DMS114 treated with DMSO at 0.1 percent for 48 hours (cell line): ENCODE data around the gene RETREG3.
A peak's percentile ranks its signal among the peaks of the same experiment; 100 is the strongest.
"Not testable (repeated sequence)": the region's sequence is repeated elsewhere in the genome, so short reads cannot be mapped to it uniquely, and the experiment has no call there.

Experiments used
- DNase-seq: peaks from one replicate; lab custom pipeline; 2025; ENCODE audit not compliant: unreplicated experiment; lab: John Stamatoyannopoulos, UW

The RETREG3 gene, protein sequence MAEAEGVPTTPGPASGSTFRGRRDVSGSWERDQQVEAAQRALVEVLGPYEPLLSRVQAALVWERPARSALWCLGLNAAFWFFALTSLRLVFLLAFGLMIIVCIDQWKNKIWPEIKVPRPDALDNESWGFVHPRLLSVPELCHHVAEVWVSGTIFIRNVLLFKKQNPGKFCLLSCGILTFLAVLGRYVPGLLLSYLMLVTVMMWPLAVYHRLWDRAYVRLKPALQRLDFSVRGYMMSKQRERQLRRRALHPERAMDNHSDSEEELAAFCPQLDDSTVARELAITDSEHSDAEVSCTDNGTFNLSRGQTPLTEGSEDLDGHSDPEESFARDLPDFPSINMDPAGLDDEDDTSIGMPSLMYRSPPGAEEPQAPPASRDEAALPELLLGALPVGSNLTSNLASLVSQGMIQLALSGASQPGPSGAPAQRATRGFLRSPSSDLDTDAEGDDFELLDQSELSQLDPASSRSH

DNA sequence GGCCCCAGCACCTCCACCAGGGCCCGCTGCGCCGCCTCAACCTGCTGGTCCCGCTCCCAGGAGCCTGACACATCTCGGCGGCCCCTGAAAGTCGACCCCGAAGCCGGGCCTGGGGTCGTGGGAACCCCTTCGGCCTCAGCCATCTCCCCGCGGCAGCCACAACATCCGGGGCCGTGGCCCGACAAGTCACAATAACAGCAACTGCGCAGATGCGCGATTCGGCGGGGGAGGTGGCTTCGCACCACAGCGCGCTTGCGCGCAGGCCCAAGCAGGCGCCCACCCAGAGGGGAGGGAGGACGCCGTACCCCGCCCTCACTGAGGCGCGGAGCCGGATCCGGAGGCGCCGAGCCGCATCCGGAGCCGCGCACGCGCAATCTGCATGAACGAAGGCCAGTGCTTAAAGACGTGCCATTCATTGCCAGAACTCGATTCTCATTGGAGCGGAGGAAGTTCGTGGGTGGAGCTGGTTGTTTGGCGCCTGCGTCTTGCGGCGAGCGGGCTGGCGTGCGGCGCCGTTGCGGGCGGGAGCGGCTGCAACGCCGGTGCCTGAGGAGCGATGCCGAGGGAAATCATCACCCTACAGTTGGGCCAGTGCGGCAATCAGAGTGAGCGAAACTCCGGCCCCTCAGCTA lies at the start of gene RETREG3, which contains the start of gene TUBG1:
RETREG3 (minus strand) TSS at position 193 of the 632 bp plus-strand sequence; CDS start at position 143, 50 bp downstream.
TUBG1 (plus strand) TSS at position 502 of the 632 bp plus-strand sequence; CDS start at position 557, 55 bp downstream.
- peak; percentile 97 for DNase-seq

DNA sequence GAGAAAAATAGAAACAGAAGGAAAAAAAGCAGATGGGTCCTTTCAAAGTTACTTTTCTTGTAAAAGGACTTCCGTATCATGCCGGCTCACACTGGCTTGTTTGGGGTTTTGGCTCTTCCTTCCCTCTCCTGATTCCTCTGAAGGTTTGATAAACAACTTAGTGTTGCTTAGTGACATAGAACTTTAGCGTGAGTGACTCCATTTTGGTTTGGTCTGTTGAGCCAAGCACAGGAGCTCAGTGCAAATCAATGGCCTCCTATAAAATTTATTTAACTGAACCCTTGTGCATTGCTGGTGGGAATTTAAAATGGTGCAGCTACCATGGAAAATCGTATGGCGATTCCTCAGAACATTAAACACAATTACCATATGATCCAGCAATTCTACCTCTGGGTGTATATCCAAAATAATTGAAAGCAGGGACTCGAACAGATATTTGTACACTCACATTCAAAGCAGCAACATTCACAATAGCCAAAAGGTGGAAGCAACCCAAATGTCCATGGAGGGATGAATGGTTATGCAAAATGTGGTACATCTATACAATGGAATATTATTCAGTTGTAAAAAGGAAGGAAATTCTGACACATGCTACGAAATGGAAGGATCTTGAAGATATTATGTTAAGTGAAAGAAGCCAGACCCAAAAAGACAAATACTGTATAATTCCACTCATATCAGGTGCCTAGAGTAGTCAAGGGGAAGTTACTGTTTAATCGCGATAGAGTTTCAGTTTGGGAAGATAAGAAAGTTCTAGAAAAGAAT lies 48.8 kb upstream of the RETREG3 start:
- DNase-seq: no peak

DNA sequence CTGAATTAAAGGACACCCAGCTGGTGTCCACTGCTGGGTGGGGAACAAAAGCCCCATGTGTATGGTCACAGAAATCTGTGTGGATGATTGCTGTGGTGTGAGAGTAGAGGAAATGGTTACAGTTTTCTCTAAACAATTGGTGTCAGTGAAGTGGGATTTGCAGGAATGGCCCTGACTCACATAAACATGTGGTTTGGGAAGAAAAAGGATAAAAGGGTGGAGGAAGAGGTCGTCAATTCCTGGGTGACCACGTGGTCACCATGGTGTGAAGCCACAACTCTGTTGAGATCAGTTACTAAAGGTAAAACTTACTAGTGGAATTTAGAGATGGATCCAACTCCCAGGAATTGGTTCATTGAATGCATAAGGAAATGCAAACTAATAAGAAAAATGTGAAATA lies 46.4 kb upstream of the RETREG3 start:
- DNase-seq: no peak

DNA sequence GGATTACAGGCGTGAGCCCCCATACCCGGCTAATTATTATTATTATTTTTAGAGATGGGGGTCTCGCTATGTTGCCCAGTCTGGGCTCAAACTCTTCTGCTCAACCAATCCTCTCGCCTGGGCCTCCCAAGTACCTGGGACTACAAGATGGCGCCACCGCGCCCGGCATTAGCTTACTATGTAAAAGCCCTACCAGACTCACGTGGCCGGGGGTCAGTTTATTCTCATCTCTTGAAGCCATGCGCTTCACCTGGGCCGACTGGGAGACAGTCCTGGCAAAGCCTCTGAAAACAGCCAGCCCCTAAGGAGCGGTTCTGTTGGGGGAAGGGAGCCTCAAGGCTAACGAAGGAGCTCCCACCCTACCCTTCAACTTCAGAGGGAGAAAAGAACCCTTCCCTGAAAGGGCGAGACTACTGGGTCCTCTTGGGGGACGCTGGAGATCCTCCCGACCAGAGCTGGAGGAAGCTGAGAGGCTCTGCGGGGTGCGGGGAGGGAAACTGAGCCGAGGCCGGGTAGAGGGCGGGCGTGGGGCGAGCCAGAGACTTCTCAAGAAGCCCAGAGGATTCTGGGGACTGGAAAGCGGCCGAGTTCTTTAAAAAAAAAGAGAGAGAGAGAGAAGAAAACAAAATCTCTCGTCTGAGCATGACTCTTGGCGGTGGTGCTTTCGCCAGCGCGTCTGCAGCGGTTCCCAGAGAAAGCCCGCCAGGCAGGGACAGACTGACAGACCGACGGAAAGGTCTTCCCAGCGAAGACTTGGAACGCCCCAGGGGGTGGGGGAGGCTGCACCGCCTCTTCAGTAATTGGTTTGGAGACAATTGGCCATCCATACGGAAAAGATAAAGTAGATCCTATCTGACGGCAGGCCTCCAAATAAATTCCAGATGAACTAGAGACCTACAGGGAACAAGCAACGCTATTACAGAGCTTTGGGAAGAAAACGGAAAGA lies 44.3 kb upstream of the RETREG3 start:
- DNase-seq: peak; percentile 57

DNA sequence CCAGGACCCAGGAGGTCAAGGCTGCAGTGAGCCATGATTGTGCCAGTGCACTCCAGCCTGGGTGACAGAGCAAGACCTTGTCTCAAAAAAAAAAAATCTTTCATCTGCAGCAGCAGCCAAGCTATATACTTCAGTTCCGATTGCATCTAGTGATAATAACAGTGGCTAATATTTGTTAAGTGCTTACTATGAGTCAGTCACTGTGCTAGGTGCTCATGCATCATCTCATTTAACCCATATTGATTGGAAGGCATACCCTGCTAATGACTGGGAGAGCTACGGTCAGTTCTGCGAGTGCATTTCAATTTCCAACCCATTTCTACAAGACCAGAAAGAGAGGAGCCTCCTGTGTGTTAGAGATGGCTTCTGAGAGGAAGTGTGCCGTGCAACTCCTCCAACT lies 42.2 kb upstream of the RETREG3 start:
- no peak for DNase-seq

DNA sequence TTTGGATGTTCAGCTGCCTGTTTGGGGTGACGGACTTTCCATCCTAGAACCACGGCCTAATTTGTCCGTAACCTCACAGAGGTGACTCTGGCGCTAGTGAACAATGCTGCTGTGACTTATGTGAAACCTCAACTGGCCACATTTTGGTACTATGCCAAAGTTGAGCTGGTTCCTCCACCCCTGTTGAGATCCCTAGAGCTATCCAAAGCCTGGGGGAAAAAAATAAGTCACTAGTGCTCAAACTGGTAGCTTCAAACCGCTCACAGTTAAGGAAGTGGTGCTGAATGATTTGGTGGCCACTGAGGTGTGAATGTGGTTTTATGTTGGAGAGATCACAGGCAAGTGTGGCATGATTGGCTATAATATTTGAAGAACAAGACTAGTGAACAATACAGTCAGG lies 38.6 kb upstream of the RETREG3 start:
- no peak for DNase-seq

DNA sequence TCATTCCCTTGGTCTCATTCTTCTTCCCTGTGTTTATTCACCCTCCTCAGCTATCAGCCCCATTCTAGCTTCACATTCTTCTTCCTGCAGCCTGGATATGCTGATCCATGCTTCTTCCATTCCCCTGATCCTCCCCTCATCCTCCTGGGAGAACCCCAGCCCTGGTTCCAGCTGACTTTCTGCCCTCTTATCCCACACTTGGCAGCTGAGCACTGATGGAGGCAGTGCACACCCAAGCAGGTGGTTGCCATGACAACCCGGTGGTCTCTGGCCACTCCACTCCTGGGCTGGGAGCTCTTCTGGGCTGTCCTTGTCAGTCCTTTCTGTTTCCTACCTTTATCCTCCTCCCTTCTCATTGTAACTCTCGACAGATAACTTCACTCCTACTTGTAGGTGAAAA lies 33.2 kb upstream of the RETREG3 start:
- no peak for DNase-seq

DNA sequence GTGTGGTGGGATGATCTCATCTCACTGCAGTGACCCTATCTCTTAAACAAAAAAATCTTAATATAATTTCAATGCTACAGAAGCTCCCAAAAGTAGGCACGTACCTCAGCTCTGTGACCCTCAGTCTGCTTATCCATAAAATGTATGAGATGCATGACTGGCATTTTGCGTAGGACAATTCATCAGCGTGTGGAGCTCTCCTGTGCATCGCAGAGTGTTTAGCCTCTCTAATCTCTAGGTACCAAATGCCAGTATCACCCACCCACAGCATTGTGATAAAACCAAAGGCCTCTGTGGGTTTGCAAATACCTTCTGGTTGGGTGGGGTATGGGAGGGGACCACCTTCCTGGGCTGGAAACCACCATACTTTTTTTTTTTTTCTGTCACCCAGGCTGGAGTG lies 30.9 kb upstream of the RETREG3 start:
- DNase-seq: no peak

DNA sequence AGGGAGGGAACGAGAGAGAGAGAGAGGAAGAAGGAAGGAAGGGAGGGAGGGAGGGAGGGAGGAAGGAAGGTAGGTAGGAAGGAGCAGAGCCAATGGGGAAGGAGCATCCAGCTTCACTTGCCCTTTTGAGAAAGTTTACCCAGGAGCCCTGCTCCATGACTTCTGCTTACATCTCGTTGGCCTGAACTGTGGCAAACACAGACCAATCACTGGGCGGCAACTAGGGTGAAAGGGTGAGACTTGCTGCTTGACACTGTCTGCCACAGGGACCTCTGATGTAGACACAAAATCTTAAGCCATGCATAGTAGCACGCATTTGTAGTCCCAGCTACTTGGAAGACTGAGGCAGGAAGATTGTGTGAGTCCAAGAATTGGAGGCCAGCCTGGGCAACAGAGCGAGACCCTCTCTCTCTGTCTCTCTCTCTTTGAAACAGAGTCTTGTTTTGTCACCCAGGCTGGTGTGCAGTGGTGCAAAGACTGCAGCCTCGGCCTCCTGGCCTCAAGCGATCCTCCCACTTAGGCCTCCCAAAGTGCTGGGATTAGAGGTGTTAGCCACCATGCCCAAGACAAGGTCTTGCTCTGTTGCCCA lies 30.4 kb upstream of the RETREG3 start:
- DNase-seq: no peak

DNA sequence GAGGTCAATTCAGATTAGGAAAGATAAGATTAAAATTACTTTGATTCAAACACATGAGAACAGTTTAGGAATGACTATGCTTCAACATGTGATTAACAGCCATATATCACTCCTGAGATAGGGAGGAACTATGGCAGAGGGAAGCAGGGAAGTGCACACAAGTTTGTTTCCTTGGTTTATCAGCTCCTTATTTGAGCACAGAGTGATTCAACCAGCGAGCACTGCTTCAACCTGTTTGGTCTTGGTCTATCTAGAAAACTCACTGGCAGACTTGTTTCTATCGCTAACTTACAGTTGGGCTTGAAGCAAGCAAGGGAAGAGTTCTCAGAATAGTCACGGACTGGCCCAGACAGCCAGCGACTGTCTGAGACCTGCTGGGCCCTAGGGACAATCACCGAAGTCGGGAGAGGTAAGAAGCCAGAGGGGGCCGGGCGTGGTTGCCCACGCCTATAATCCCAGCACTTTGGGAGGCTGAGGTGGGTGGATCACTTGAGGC lies 23.8 kb upstream of the RETREG3 start:
- DNase-seq: no peak

DNA sequence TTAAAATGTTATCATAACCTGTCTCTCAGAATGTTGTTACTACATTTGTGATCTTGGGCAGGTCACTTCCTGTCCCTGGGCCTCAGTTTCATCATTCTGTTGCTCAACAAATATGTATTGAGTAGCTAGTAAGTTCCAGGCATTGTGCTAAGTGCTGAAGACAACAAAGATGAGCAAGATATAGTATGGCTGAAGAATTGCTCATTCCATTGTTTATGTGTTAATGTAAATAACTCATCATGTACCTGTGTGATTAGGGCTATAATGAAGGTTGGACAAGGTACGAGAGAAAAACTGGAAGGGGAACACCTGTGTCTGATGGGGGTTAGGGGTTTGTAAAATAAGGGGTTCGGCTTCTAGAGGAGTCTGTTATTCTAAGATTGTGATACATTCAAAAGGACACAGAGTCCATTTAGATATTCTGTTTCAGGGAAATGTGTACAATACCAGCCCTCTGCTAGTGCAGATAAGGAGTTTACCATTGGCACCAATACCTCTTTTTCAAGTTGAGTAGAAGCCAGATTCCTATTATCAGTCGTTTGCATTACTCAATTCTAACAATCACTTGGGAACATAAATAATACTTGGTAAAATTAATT lies 20.3 kb upstream of the RETREG3 start:
- no peak for DNase-seq

DNA sequence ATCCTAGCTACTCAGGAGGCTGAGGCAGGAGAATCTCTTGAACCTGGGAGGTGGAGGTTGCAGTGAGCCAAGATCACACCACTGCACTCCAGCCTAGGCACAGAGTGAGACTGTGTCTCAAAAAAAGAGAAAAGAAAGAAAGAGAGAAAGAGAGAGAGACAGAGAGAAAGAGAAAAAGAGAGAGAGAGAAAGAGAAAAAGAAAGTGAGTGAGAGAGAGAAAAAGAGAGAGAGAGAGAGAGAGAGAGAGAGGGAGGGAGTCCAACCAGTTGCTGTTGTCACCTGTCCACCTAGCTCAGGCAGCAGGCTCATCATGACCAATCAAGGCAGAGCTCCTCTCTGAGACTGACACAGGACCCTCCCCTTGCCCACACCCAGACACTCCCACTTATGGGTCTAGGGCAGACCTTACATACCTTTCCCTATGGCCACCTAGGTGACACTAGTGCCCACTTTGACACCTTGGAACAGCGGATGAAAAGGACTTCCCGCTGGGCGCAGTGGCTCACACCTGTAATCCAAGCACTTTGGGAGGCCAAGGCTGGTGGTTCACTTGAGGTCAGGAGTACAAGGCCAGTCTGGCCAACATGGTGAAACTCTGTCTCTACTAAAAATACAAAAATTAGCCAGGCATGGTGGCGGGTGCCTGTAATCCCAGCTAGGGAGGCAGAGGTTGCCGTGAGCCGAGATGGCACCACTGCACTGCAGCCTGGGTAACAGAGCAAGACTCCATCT lies 18.0 kb upstream of the RETREG3 start:
- DNase-seq: not testable (repeated sequence)

DNA sequence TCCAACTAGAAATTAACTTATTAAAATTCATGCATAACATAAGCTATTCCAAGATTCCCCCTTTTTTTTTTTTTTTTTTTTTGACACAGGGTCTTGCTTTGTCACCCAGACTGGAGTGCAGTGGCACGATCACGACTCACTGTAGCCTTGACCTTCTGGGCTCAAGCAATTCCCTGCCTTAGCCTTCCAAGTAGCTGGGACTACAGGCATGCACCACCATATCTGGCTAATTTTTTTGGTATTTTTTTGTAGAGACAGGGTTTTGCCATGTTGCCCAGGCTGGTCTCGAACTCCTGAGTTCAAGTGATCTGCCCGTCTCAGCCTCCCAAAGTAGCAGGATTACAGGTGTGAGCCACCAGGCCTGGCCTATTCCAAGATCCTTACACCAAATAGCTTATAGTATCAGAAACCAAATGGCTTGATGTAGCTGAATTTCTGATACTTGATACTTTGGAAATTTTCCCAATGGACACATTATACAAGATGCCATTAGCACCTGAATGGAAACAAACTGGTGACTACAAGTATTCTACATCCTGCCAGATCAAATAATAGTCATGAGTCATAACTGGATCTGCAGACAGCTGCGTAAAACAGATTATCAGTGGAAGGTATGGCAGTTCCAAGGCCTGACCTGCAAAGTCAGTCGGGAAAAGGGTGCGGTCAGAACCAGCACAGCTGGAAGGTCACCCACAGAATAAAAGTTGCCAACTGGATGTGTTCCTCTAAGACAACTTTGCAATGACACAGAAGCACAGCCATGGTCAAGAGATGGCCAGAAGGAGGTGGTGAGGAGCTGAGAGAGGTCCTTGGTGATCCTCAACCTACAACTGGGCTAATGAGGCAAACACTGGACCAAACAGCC lies 14.8 kb upstream of the RETREG3 start:
- DNase-seq: no peak

DNA sequence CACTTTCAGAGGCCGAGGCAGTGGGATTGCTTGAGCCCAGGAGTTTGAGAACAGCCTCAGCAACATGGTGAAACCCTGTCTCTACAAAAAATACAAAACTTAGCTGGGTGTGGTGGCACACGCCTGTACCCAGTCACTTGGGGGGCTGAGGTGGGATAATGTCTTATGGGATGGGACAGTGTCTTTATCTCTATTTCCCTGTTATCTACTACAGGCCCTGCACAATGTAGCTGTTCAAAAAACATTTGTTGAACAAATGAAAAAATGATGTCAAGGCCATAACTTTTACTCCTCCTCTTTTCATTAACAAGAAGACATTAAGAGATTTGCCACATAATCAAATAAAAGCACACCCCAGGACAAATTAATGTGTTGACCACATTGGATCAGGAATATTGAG lies 14.1 kb upstream of the RETREG3 start:
- DNase-seq: no peak

DNA sequence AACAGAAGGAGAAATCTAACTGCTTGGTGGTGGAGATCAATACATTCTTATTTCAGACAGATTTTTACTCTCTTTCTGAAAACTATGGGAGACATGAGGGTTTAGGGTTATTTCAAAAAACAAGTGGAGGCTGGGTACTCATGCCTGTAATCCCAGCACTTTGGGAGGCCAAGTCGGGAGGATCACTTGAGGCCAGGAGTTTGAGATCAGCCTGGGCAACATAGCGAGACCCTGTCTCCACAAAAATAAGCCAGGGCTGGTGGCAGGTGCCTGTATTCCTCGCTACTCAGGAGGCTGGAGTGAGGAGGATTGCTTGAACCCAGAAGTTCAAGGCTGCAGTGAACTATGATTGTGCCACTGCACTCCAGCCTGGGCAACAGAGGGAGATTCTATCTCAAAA lies 12.8 kb upstream of the RETREG3 start:
- DNase-seq: not testable (repeated sequence)

DNA sequence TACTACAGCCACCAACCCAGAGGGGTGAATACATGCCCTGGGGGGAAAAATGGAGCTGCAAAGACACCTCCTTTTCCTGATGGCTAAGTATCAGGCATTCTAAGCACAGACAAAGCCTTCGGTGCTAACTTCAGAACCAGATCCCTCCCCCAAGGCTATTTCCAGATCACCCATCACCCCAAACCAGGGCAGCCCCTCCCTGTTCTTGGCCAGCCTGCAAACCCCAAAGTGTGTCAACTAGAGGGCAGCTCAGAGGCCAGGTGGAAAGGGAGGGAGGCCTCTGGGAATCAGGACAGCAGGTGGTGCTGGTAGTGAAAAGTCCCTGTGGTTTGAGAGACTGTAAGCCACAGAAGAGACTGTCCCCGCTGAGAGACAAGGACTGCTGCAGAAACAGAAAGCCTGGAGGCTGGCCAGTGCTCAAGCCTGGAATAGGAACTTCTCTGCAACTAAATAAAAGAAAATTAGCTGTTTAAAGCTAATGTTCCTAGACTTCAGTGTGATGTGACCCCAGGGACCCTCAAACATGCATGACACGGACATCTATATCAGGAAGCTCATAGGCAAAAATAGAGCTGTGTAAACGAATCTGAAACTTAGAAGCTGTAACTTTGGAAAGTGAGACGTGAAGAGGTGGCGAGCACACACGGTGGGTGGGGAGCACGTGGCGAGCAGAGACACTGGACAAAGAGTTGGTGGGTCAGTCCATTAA lies 9.4 kb upstream of the RETREG3 start:
- no peak for DNase-seq

DNA sequence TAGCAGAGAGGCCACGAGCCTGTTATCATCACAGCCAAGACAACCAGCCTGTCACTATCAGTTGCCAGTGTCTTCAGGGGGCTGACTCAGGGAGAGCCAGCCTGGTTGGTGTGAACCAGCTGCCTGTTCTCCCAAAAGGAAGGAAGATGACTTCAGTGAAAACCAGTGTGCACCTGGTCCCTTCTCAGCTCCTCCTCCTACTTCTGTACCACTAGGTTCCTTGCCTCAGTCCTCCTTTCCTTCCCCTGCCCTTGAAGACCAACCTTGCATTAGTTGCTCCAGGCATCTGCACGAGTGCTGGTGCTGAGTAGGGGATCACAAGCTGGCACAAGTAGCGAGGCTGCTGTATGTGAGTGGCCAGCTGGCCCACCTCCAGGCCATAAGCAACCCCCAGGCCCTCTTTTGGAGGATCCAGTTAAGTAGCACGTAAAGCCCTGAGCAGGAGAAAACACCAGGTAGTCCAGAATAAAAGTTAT lies 8.8 kb upstream of the RETREG3 start:
- no peak for DNase-seq
